HepG2 (cell line): ENCODE measurements around the gene GSTM4. TPM values are rescaled to one million over a fixed set of nuclear protein-coding genes. Genes with fewer than 3 reads are reported as not detected.

Experiments
- AHDC1 ChIP-seq: sonication (generic); formaldehyde crosslinking; IDR thresholded peaks from 2 replicates; pipeline ENCODE4 v1.5.1; 2020; ENCODE audit warnings: mild to moderate bottlenecking, missing genetic modification reagents, borderline replicate concordance
- ASH2L ChIP-seq: fragments of 300-600, 200-600 bp; sonication (generic); IDR thresholded peaks from 2 replicates; pipeline ENCODE4 v1.7.0; 2017; ENCODE audit warnings: low read depth, mild to moderate bottlenecking, moderate library complexity, mixed read lengths, low read length; ENCODE audit not compliant: insufficient read length
- HNRNPUL1 ChIP-seq: fragments of 200-400 bp; formaldehyde crosslinking; IDR thresholded peaks from 2 replicates; pipeline ENCODE4 v1.6.1; 2017; ENCODE audit warnings: low read depth, mild to moderate bottlenecking, low read length, moderate library complexity
- KDM2A ChIP-seq: sonication (generic); formaldehyde crosslinking; IDR thresholded peaks from 2 replicates; pipeline ENCODE4 v1.4.0; 2020; ENCODE audit warnings: low read depth, missing genetic modification reagents, borderline replicate concordance
- KDM5A ChIP-seq: fragments of 200-600 bp; sonication (generic); IDR thresholded peaks from 2 replicates; pipeline ENCODE4 v1.7.0; 2018; ENCODE audit warnings: antibody characterized with exemption, mild to moderate bottlenecking, low read length, borderline replicate concordance
- MYC ChIP-seq: sonication (generic); formaldehyde crosslinking; IDR thresholded peaks from 2 replicates; pipeline ENCODE4 v1.9.0; 2021; ENCODE audit warnings: missing genetic modification reagents, borderline replicate concordance
- NBN ChIP-seq: fragments of 450-650 bp; conservative IDR thresholded peaks from 2 replicates; pipeline ENCODE4 v1.6.1; 2017
- PITX1 ChIP-seq: sonication (generic); formaldehyde crosslinking; IDR thresholded peaks from 2 replicates; pipeline ENCODE4 v1.5.1; 2020; ENCODE audit warnings: mild to moderate bottlenecking, missing genetic modification reagents
- POLR2G ChIP-seq: fragments of 200-400 bp; formaldehyde crosslinking; IDR thresholded peaks from 2 replicates; pipeline ENCODE4 v1.6.1; 2018; ENCODE audit warnings: mild to moderate bottlenecking, low read depth, low read length, moderate library complexity
- REST ChIP-seq, 2 experiments: IDR thresholded peaks; 2 replicates each; pipeline ENCODE4 v1.6.1; 2011 to 2012; ENCODE audit warnings: low read length in 2 of 2, borderline replicate concordance in 1 of 2, low read depth in 1 of 2, mild to moderate bottlenecking in 1 of 2, moderate library complexity in 1 of 2
- RFXAP ChIP-seq: sonication (generic); formaldehyde crosslinking; IDR thresholded peaks from 2 replicates; pipeline ENCODE4 v1.4.0; 2020; ENCODE audit warnings: missing genetic modification reagents, borderline replicate concordance
- SMC3 ChIP-seq: IDR thresholded peaks from 2 replicates; pipeline ENCODE4 v1.6.1; 2011; ENCODE audit warnings: low read length, improper control_type of control experiment
- SNRNP70 ChIP-seq: fragments of 200-400 bp; formaldehyde crosslinking; IDR thresholded peaks from 2 replicates; pipeline ENCODE4 v1.6.1; 2017; ENCODE audit warnings: mild to moderate bottlenecking, low read depth, low read length, moderate library complexity
- ZNF205 ChIP-seq: IDR thresholded peaks from 2 replicates; pipeline ENCODE4 v1.6.1; 2018; ENCODE audit warnings: missing biosample characterization, missing genetic modification reagents
- ZNF710 ChIP-seq: sonication (generic); formaldehyde crosslinking; IDR thresholded peaks from 2 replicates; pipeline ENCODE4 v1.5.0; 2020; ENCODE audit warnings: mild to moderate bottlenecking, missing genetic modification reagents, borderline replicate concordance
- ZNF737 ChIP-seq: sonication (generic); formaldehyde crosslinking; IDR thresholded peaks from 2 replicates; pipeline ENCODE4 v1.5.0; 2020; ENCODE audit warnings: missing genetic modification reagents, mild to moderate bottlenecking, borderline replicate concordance
- ZNF766 ChIP-seq: sonication (generic); formaldehyde crosslinking; IDR thresholded peaks from 2 replicates; pipeline ENCODE4 v1.5.0; 2020; ENCODE audit warnings: missing genetic modification reagents, borderline replicate concordance
- polyA plus RNA-seq, 8 experiments: library from polyadenylated mRNA; depleted of rRNA in 3 of 8; stranded (reverse) in 7 of 8; unstranded in 1 of 8; fragments of >200 nt; fragmentation: Illumina TruSeq in 4 of 8; extraction: Trizol in 4 of 8; gene quantifications; 2 replicates each; pipeline versions ENCODE4 v1.2.1 to v1.2.3, GENCODE V29; 2011 to 2016; ENCODE audit warnings: low read depth in 4 of 8, missing spikeins in 1 of 8, mixed read lengths in 1 of 8; ENCODE audit not compliant: insufficient read depth in 1 of 8
- total RNA-seq, 5 experiments: library from RNA; depleted of rRNA; stranded (reverse); fragments of >200 nt; fragmentation: Illumina TruSeq; extraction: Trizol; gene quantifications; 2 replicates each; pipeline ENCODE4 v1.2.3, GENCODE V29; 2016; ENCODE audit warnings: low read depth in 1 of 5

Gene GSTM4
- total and polyA plus RNA-seq, 2 of the 13 experiments (the other 11 are each of a cell fraction or from before 2014, with no cell fraction given): 25.3 to 40.8 TPM

GRCh38 chr1:109619576-109620400, 36.1 kb upstream of the GSTM4 start, which contains the start of the genes AMPD2 and GNAT2 (continued):
- TF ChIP-seq SMC3: no peak
- TF ChIP-seq NBN: no peak
- peak; percentile 17; the same call in 1 of the 2 replicates for TF ChIP-seq KDM5A
- peak; percentile 10 for TF ChIP-seq ASH2L
- TF ChIP-seq MYC (CRISPR knock-in tag): peak; percentile 99
- peak; percentile 70 for TF ChIP-seq POLR2G
- no peak for TF ChIP-seq PITX1 (CRISPR knock-in tag)
- TF ChIP-seq ZNF205 (CRISPR knock-in tag): no peak
- TF ChIP-seq REST (IDR thresholded peaks at IDR 0.05; ENCODE audit: borderline replicate concordance in 1 of 2, low read depth in 1 of 2, low read length in 2 of 2): 0 out of 4 replicates have a peak, but pooled peaks of 1 of the 2 experiments have one; percentile 3
- no peak for TF ChIP-seq SNRNP70
- TF ChIP-seq AHDC1 (CRISPR knock-in tag): no peak
- TF ChIP-seq ZNF766 (CRISPR knock-in tag): 0 out of 2 replicates have a peak, but pooled peaks have one; percentile 70
- TF ChIP-seq HNRNPUL1: no peak
- no peak for TF ChIP-seq ZNF737
- TF ChIP-seq RFXAP: no peak
- peak; percentile 49; the same call in 1 of the 2 replicates for TF ChIP-seq ZNF710 (CRISPR knock-in tag)
- peak; percentile 69; the same call in 1 of the 2 replicates for TF ChIP-seq KDM2A
